HG02610 (cell line): Measurements from ENCODE around the gene ITPR2.

ENCODE experiments used
- ATAC-seq: cut with Tn5 transposase; IDR thresholded peaks from one replicate; pipeline ENCODE4 v1.9.1; 2021; ENCODE audit warnings: mild to moderate bottlenecking, moderate library complexity; ENCODE audit not compliant: unreplicated experiment

The ITPR2 gene

GRCh38 chr12:26825459-26826016, 7.5 kb downstream of the ITPR2 start:
- ATAC-seq = no peak

- no peak for ATAC-seq
Observed at GRCh38 chr12:26823390-26823789, 9.6 kb downstream of the ITPR2 start.

- ATAC-seq = no peak
Observed at GRCh38 chr12:26822026-26822425, 11.0 kb downstream of the ITPR2 start.

DNA sequence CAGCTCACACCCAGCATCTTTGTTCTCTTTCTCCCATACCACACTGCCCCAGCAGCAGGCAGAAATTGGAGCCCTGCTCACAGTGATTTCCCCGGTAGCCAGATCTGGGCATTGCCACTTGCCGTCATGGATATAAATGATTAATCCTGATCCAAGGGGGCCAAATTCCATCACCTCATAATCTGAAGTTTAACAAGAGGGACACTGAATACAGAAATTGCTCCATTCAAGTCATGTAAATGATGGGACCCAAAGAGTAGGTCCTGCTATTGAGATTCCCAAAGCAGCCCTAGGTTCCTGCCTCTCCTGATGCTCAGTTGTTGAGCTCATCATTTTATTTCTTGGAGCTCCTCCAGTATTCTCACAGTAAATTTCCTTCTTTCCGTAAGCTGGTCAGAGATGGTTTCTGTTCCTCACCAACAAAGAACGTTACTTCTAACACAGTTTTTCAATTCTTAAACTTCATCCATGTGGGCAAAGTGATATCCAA, 11.7 kb downstream of the ITPR2 start:
- ATAC-seq = no peak

GRCh38 chr12:26818636-26819035, 14.4 kb downstream of the ITPR2 start:
- no peak for ATAC-seq

DNA sequence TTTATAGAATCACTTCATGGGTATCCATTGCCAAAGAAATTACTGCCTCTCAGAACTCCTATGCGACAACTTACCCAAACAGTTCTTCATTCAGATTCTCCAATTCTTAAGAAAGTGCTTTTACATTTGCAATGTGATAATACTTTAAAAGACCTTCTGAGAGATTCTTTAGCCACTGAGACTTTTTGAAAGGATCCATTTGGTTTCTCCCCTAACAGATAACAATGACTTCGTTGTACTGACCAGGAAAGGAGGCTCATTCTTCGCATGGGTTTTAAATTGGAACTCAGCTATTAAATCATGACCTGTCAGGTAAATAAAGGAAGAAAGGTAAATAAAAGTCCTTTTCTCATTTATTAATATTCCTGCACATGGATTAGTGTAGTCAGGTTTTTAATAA, 14.8 kb downstream of the ITPR2 start:
- no peak for ATAC-seq

- peak; percentile 86 for ATAC-seq
Observed at GRCh38 chr12:26817183-26817591, 15.8 kb downstream of the ITPR2 start.

DNA sequence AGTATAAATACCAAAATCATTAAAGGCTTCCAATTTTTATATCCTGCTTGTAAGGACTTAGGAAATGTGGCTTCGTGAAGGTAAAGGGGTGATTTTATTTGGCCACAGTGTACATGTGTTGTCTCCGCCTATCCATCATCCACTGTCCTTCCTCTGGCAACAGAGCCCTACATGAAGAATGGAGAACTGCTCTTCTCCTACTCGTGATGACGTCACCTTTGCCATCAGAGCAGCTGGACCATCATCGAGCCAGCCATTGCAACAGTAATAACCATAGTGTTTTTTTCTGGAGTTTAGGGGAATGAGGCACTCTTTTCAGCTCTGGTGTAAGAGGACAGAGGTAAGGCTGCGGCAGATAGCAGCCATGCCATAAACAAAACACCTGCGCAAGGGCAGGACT, 19.2 kb downstream of the ITPR2 start:
- no peak for ATAC-seq

DNA sequence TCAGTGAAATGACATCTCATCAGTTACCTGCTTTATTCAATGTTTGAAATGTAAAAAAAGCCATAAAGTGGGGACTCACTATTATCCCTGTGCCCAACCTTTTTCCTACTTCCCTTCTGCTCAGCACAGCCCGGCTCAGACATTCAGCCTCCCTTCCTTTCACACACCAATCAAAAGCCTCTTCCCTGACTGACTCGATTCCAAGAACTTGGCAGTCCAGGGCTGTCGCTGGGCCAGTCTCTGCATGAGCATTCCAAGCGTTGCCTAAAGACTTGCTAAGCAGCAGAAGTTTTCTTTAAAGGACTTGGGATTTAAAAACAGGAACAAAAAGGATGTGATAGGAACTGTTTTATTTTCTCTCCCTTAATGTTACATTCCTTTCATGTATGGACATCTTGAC, 22.7 kb downstream of the ITPR2 start:
- ATAC-seq = no peak

DNA sequence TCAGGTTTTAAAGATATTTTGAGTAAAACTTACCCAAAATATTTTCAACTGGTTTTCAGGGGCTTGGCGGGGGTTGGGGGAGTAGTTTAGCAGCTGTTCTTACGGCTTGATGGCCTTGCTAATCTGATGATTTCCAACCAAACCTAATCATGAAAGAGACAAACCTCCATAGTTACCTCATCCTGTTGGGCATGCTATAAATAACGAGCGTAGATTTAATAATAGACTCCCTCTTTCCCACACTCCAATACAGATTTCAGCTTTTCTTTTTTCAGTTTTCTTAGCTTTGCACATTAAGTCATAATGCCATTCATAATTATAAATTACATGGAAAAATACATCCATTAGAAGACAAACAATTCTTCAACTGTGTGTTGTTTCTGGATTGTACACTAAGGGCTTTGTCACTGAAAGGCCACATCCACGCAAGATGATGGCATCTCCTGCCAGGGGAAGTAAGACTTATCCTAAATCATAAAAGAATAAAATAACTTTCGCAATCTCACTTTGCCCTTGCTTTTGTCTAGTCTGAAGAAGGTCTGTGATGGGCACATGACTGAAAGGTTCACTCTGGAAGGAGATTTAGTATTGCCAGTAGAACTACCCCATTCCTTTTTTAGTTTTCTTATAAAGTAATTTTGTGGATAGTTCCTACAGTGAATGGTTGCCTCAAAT, 23.2 kb downstream of the ITPR2 start:
- ATAC-seq = no peak

GRCh38 chr12:26808766-26809476, 24.1 kb downstream of the ITPR2 start:
- peak; percentile 55 for ATAC-seq

- no peak for ATAC-seq
Observed at GRCh38 chr12:26807292-26807691, 25.7 kb downstream of the ITPR2 start.

DNA sequence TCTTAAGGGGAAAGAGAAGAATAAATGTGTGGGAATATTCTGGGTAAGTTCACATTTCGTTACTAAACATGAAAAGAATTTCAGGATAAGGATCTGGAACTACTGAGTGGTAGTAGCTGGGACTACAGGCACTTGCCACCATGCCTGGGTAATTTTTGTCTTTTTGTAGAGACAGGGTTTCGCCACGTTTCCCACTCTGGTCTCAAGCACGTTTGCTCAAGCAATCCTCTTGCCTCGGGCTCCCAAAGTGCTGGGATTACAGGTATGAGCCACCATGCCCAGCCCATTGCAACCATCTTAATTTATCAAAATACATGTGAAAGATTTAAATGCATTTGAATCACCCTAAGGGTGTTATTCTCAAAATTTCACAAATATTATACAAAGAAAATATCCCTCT, 26.4 kb downstream of the ITPR2 start:
- no peak for ATAC-seq

GRCh38 chr12:26805401-26805971, 27.5 kb downstream of the ITPR2 start:
- ATAC-seq = no peak

GRCh38 chr12:26803552-26803951, 29.4 kb downstream of the ITPR2 start:
- ATAC-seq = no peak

DNA sequence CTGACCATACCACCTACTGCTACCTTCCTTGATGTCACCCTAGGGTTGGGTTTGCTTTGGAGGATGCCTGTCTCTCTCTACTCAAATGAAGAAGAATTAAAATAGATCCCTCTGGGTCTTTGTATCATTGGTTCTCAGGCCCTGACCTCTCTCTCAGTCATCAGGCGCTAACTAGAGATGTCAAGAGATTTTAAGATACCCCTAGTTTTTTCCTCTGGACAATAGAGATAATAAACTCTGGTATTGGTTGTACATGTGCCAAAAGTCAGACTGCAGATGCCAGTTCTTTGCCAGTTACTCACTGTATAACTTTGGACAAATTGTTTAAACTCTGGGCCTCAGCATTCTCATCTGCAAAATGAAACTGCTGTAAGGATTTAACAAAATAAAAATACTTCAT, 31.5 kb downstream of the ITPR2 start:
- no peak for ATAC-seq

DNA sequence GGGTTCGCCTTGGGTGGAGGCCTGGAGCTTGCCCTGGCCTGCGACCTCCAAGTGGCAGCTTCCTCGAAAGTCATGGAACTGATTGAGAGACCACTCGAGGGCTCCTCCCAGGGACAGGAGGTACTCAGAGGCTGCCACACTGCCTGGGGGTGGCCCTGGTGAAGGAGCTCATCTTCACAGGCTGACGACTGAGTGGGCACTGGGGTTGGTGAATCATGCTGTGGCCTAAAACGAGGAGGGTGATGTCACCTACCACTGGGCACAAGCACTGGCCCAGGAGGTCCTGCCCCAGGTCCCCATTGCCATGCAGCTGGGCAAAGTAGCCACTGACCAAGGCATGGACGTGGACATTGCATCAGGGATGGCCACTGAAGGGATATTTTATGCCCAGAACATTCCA, 32.1 kb downstream of the ITPR2 start:
- no peak for ATAC-seq

- ATAC-seq = no peak
Observed at GRCh38 chr12:26800347-26800746, 32.6 kb downstream of the ITPR2 start.

- ATAC-seq = no peak
Observed at GRCh38 chr12:26799741-26800140, 33.3 kb downstream of the ITPR2 start.

GRCh38 chr12:26798640-26799039, 34.4 kb downstream of the ITPR2 start:
- ATAC-seq = no peak

GRCh38 chr12:26798023-26798422, 35.0 kb downstream of the ITPR2 start:
- peak; percentile 75 for ATAC-seq

DNA sequence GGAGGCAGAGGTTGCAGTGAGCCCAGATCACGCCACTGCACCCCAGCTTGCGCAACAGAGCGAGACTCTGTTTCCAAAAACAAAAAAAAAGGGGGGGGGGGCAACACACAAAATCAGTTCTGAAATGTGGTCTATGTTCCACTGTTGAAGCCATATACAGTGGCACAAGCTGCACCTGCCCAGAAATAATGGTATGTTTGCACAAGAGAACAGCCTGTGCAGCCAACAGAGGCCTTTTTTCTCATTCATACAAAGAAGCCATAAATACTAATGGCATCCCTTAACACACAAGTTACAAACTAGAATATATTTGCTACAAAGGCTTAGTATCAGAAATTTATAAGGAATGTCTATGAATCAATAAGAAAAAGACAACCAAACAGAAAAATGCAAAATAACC, 37.1 kb downstream of the ITPR2 start:
- no peak for ATAC-seq
